ENCODE data around the gene ATG16L2. TPM values are rescaled to one million over a fixed set of nuclear protein-coding genes. Genes with fewer than 3 reads are reported as not detected.

The ATG16L2 gene, protein sequence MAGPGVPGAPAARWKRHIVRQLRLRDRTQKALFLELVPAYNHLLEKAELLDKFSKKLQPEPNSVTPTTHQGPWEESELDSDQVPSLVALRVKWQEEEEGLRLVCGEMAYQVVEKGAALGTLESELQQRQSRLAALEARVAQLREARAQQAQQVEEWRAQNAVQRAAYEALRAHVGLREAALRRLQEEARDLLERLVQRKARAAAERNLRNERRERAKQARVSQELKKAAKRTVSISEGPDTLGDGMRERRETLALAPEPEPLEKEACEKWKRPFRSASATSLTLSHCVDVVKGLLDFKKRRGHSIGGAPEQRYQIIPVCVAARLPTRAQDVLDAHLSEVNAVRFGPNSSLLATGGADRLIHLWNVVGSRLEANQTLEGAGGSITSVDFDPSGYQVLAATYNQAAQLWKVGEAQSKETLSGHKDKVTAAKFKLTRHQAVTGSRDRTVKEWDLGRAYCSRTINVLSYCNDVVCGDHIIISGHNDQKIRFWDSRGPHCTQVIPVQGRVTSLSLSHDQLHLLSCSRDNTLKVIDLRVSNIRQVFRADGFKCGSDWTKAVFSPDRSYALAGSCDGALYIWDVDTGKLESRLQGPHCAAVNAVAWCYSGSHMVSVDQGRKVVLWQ
- 10 to 100 TPM; 26.9 to 60.0 (median 36.6) TPM for total RNA-seq

- Histone ChIP-seq H3K27ac (peak within 1 kb of the TSS; percentile 95 to 96 (median 96)), H3K9me3 (no peaks in the 10 kb centered on the region), H3K4me1 (peaks cover 0 to 51% (median 29%) of the 10 kb centered on the region in 4 donors), H3K36me3 (peaks cover 0 to 30% (median 0%) of the 10 kb centered on the region in 3 donors), H3K4me3 (peak within 1 kb of the TSS; percentile 67 to 88 (median 74)), H3K27me3 (no peaks in the 10 kb centered on the region)
- DNase-seq (ENCODE audit: low spot score in 2 of 2) = peak in 1 of 2 donors; percentile 53
- TF ChIP-seq, protein P1, sequence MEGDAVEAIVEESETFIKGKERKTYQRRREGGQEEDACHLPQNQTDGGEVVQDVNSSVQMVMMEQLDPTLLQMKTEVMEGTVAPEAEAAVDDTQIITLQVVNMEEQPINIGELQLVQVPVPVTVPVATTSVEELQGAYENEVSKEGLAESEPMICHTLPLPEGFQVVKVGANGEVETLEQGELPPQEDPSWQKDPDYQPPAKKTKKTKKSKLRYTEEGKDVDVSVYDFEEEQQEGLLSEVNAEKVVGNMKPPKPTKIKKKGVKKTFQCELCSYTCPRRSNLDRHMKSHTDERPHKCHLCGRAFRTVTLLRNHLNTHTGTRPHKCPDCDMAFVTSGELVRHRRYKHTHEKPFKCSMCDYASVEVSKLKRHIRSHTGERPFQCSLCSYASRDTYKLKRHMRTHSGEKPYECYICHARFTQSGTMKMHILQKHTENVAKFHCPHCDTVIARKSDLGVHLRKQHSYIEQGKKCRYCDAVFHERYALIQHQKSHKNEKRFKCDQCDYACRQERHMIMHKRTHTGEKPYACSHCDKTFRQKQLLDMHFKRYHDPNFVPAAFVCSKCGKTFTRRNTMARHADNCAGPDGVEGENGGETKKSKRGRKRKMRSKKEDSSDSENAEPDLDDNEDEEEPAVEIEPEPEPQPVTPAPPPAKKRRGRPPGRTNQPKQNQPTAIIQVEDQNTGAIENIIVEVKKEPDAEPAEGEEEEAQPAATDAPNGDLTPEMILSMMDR (IDR thresholded peaks at IDR 0.05) = peak in 4 of 5 experiments; percentile 42 to 81 (median 63)
- peak; percentile 24 to 58 for TF ChIP-seq POLR2A (IDR thresholded peaks at IDR 0.05)
- TF ChIP-seq EP300 (IDR thresholded peaks at IDR 0.05) = peak in 1 of 2 donors; percentile 10
- WGBS, 2 donors = 0 to 1% methylated on average over 19 to 68 of the region's 75 CpGs
Observed at GRCh38 chr11:72814286-72815109, at the start of gene ATG16L2. TSS of gene ATG16L2 (plus strand) at chr11:72814411. CDS start at chr11:72814446, 35 bp downstream.

GRCh38 chr11:72764503-72764902 is 49.7 kb upstream of the ATG16L2 start:
- TF ChIP-seq, protein P1 (IDR thresholded peaks at IDR 0.05) = no peak
- TF ChIP-seq POLR2A (IDR thresholded peaks at IDR 0.05) = no peak
- TF ChIP-seq EP300 (IDR thresholded peaks at IDR 0.05) = no peak
- H3K27me3 ChIP-seq = no peaks in the 10 kb centered on the region
- no peaks in the 10 kb centered on the region for H3K9me3 ChIP-seq
- no peak overlapping the region for H3K4me3 ChIP-seq
- no peaks in the 10 kb centered on the region for H3K4me1 ChIP-seq
- 61 to 81% methylated on average over 13 of the region's 13 CpGs for WGBS, 2 donors
- H3K36me3 ChIP-seq = peaks cover 0 to 3% (median 0%) of the 10 kb centered on the region in 3 donors
- DNase-seq (ENCODE audit: low spot score in 2 of 2) = no peak
- H3K27ac ChIP-seq = no peak overlapping the region

DNA sequence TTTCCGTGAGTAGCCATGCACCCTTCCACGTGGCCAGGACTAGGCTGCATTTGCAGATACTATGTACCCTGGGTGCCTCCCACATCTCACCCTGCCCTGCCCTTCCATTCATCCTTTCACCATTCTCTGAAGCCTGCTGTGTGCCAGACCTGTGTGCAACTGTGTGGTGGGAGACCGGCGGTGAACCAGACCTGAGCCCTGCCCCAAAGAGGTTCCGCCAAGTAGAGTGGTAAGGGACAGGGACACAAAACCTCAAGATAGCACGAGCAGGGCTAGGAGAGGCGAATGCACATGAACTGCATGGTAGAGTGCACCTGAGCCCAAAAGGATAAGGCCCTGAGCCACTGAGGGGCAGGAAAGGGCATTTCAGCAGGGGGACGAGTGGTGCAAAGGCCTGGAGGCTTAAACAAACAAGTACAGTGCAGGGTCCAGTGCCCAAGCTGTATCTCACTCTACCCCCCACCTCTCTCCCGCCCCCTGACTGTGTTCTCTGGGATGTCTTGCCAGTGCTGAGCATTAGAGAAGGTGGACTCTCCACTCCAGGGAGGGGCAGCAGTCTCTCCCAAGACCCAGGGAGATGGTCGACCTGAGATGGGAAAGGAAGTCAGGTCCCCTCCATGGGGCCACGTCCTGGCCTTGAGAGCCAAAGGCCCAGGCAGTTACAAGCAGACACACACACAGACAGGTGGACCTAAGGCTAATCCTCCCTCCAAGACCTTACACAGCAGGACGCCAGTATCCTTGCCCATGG is 47.9 kb upstream of the ATG16L2 start:
- no peak for TF ChIP-seq EP300 (IDR thresholded peaks at IDR 0.05)
- TF ChIP-seq POLR2A (IDR thresholded peaks at IDR 0.05) = no peak
- TF ChIP-seq, protein P1 (IDR thresholded peaks at IDR 0.05) = no peak
- H3K27ac ChIP-seq = no peak overlapping the region
- no peak for DNase-seq (ENCODE audit: low spot score in 2 of 2)
- no peaks in the 10 kb centered on the region for H3K9me3 ChIP-seq
- 75 to 83% methylated on average over 12 of the region's 12 CpGs for WGBS, 2 donors
- peaks cover 0 to 6% (median 0%) of the 10 kb centered on the region in 3 donors for H3K36me3 ChIP-seq
- no peaks in the 10 kb centered on the region for H3K27me3 ChIP-seq
- H3K4me3 ChIP-seq = no peak overlapping the region
- H3K4me1 ChIP-seq = no peaks in the 10 kb centered on the region

DNA sequence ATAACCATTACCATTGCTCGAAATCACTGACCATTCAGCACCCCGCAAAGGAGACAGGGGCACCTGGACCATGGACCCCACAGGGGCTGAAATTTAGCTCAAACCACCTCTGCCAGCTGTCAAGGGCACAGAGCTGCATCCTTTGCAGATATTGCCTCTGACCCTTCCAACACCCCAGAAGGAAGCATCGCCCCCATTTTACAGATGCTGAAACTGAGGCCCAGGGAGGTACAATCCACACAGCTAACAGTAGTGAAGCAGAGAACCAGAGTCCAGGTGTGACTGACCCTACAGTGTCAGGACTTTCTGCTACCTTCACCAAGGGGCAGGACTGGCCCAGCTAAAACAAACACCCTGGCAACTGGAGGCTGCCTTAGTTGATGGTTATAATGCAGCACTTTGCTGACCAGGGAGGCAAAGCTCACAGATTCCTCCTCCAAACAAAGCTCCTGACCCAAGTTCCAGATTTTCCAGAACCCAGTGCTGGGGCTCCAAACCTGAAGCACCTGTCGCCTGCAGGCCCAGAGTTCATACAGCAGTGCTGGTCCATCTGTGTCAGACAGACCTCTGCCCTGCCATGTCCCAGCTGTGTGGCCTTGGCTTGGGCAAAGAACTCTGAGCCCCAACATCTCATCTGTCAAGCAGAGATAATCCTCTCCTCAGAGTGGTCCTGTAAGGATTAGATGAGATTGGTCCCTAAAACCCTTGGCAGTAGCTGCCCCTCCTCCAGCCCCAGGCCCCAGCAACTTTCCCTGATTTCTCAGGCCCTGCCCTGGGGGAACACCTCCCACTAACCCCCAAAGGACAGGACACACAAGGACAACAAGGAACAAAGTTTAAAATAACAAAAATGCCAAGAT is 46.8 kb upstream of the ATG16L2 start:
- H3K9me3 ChIP-seq = no peaks in the 10 kb centered on the region
- H3K27ac ChIP-seq = no peak overlapping the region
- H3K36me3 ChIP-seq = peaks cover 0 to 7% (median 0%) of the 10 kb centered on the region in 3 donors
- H3K4me3 ChIP-seq = no peak overlapping the region
- H3K27me3 ChIP-seq = no peaks in the 10 kb centered on the region
- no peak for DNase-seq (ENCODE audit: low spot score in 2 of 2)
- H3K4me1 ChIP-seq = no peaks in the 10 kb centered on the region
- WGBS, 2 donors = 96 to 100% methylated on average over 4 of the region's 4 CpGs
- TF ChIP-seq, protein P1 (IDR thresholded peaks at IDR 0.05) = no peak
- TF ChIP-seq EP300 (IDR thresholded peaks at IDR 0.05) (no peak), POLR2A (IDR thresholded peaks at IDR 0.05) (no peak)

Measured in tibial nerve (tissue), 4 donors.